Midbrain (tissue), 1 donor: ENCODE results near the gene TBC1D19.

Experiments
- DNase-seq: peaks from one replicate; lab custom pipeline; 2025; lab: John Stamatoyannopoulos, UW

TBC1D19 gene

GRCh38 chr4:26736621-26737020, 152.7 kb downstream of the TBC1D19 start:
- no peak for DNase-seq

GRCh38 chr4:26737385-26737784, 153.5 kb downstream of the TBC1D19 start:
- DNase-seq: no peak

- DNase-seq: peak; percentile 8
Observed at GRCh38 chr4:26741491-26741871, 157.6 kb downstream of the TBC1D19 start.

GRCh38 chr4:26746802-26747213, 162.9 kb downstream of the TBC1D19 start:
- no peak for DNase-seq

GRCh38 chr4:26748811-26749210, 164.9 kb downstream of the TBC1D19 start:
- no peak for DNase-seq

- DNase-seq: no peak
Observed at GRCh38 chr4:26749867-26750266, 166.0 kb downstream of the TBC1D19 start.

GRCh38 chr4:26751004-26751403, 167.1 kb downstream of the TBC1D19 start:
- no peak for DNase-seq

- DNase-seq: no peak
Observed at GRCh38 chr4:26751838-26752237, 168.0 kb downstream of the TBC1D19 start.

- DNase-seq: no peak
Observed at GRCh38 chr4:26753187-26753586, 169.3 kb downstream of the TBC1D19 start.

GRCh38 chr4:26753617-26754016, 169.7 kb downstream of the TBC1D19 start:
- DNase-seq: no peak

GRCh38 chr4:26757751-26758150, 173.9 kb downstream of the TBC1D19 start:
- DNase-seq: no peak

- DNase-seq: no peak
Observed at GRCh38 chr4:26758899-26759298, 175.0 kb downstream of the TBC1D19 start.

GRCh38 chr4:26762650-26763049, 178.8 kb downstream of the TBC1D19 start:
- DNase-seq: no peak

GRCh38 chr4:26763063-26763462, 179.2 kb downstream of the TBC1D19 start:
- DNase-seq: no peak

- DNase-seq: no peak
Observed at GRCh38 chr4:26763648-26764047, 179.8 kb downstream of the TBC1D19 start.

- DNase-seq: no peak
Observed at GRCh38 chr4:26764231-26764630, 180.3 kb downstream of the TBC1D19 start.

- no peak for DNase-seq
Observed at GRCh38 chr4:26765515-26765914, 181.6 kb downstream of the TBC1D19 start.

- DNase-seq: no peak
Observed at GRCh38 chr4:26766141-26766540, 182.3 kb downstream of the TBC1D19 start.

- DNase-seq: no peak
Observed at GRCh38 chr4:26772096-26772873, 188.4 kb downstream of the TBC1D19 start.

- no peak for DNase-seq
Observed at GRCh38 chr4:26779224-26779623, 195.3 kb downstream of the TBC1D19 start.

GRCh38 chr4:26779674-26780073, 195.8 kb downstream of the TBC1D19 start:
- no peak for DNase-seq

- no peak for DNase-seq
Observed at GRCh38 chr4:26780539-26780938, 196.7 kb downstream of the TBC1D19 start.

- no peak for DNase-seq
Observed at GRCh38 chr4:26782168-26782829, 198.4 kb downstream of the TBC1D19 start.

GRCh38 chr4:26782830-26783202, 198.9 kb downstream of the TBC1D19 start:
- no peak for DNase-seq
